Kidney epithelial cell (primary cell): ENCODE data around the gene GNAI2. TPM values are rescaled to one million over a fixed set of nuclear protein-coding genes. Genes with fewer than 3 reads are reported as not detected.
A peak's percentile ranks its signal among the peaks of the same experiment; 100 is the strongest.

Experiments used
- DNase-seq: peaks from one replicate; pipeline ENCODE4 v3.0.0-alpha.2; 2010; ENCODE audit warnings: low read depth
- H3K27me3 ChIP-seq: 2 replicates; pipeline ENCODE4 v1.6.0; 2011; ENCODE audit warnings: low read length; ENCODE audit not compliant: control insufficient read depth, insufficient read depth
- H3K36me3 ChIP-seq: 2 replicates; pipeline ENCODE4 v1.5.1; 2011; ENCODE audit warnings: low read length; ENCODE audit not compliant: control insufficient read depth, insufficient read depth
- H3K4me3 ChIP-seq: 2 replicates; pipeline ENCODE4 v1.5.1; 2011; ENCODE audit warnings: low read depth, mild to moderate bottlenecking, control low read depth, low read length
- total RNA-seq: library from RNA; depleted of rRNA; stranded (reverse); fragments of >200 nt; gene quantifications from 2 replicates; pipeline ENCODE4 v1.2.3, GENCODE V29; 2015
- TF ChIP-seq, protein P1 (sequence below): IDR thresholded peaks from 2 replicates; pipeline ENCODE4 v1.5.1; 2011; ENCODE audit warnings: mild to moderate bottlenecking, moderate library complexity, low read length, control low read depth, inconsistent platforms; ENCODE audit not compliant: insufficient read depth, poor library complexity, severe bottlenecking

Gene GNAI2
- total RNA-seq, 1 donor from 2014 or later: 208 TPM

DNA sequence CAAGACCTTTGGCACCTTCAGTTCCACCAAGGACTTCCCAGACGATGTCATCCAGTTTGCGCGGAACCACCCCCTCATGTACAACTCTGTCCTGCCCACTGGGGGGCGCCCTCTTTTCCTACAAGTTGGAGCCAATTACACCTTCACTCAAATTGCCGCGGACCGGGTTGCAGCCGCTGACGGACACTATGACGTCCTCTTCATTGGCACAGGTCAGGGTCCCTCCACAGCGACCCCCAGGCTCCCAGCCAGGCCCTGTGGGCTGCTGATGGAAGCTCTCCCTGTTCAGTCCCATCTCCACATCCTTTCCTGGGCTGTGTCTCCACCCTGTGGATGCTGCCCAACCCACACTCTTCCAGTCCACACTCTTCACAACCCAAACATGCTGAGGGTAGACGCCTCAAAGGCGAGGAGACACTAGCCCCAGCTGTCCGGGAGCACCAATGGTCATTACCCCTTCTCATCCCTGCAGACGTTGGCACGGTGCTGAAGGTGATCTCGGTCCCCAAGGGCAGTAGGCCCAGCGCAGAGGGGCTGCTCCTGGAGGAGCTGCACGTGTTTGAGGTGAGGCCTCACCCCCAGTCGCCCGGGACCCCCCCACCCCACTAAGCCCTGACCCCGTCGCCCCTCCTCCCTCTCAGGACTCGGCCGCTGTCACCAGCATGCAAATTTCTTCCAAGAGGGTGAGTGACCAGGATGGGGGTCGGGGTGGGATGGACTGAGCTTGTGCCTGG, 38.5 kb downstream of the GNAI2 start:
- peaks cover 35% of the 10 kb centered on the region for H3K27me3 ChIP-seq
- no peak for DNase-seq
- no peaks in the 10 kb centered on the region for H3K36me3 ChIP-seq
- H3K4me3 ChIP-seq: no peak overlapping the region
- TF ChIP-seq, protein P1, sequence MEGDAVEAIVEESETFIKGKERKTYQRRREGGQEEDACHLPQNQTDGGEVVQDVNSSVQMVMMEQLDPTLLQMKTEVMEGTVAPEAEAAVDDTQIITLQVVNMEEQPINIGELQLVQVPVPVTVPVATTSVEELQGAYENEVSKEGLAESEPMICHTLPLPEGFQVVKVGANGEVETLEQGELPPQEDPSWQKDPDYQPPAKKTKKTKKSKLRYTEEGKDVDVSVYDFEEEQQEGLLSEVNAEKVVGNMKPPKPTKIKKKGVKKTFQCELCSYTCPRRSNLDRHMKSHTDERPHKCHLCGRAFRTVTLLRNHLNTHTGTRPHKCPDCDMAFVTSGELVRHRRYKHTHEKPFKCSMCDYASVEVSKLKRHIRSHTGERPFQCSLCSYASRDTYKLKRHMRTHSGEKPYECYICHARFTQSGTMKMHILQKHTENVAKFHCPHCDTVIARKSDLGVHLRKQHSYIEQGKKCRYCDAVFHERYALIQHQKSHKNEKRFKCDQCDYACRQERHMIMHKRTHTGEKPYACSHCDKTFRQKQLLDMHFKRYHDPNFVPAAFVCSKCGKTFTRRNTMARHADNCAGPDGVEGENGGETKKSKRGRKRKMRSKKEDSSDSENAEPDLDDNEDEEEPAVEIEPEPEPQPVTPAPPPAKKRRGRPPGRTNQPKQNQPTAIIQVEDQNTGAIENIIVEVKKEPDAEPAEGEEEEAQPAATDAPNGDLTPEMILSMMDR: peak; percentile 72

DNA sequence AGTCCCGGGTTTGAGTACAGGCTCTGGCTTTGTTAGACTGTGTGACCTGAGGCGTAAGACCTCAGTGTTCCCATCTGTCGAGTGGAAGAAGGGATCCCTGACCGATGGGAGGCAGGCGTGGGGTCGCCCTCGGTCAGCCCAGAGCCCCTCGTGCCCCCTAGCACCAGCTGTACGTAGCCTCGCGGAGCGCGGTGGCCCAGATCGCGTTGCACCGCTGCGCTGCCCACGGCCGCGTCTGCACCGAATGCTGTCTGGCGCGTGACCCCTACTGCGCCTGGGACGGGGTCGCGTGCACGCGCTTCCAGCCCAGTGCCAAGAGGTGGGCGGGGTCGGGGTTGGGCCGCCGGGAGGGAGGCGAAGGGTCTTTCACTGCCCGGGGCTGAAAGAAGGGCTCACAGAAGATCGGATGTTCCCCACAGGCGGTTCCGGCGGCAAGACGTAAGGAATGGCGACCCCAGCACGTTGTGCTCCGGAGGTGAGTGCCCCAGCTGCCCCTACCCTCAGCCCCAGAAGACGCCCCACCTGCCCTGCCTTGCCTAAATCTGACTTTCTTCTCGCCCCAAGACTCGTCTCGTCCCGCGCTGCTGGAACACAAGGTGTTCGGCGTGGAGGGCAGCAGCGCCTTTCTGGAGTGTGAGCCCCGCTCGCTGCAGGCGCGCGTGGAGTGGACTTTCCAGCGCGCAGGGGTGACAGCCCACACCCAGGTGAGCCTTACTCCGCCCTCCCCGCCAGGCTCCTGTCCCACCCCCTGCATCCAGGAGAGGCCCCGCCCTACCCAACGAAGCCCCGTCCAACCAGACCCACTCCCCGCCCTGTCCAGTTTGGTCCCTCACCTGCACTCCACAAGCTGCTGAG, 39.4 kb downstream of the GNAI2 start:
- Histone ChIP-seq H3K4me3 (no peak overlapping the region), H3K36me3 (no peaks in the 10 kb centered on the region), H3K27me3 (peaks cover 35% of the 10 kb centered on the region)
- TF ChIP-seq, protein P1: no peak
- DNase-seq: no peak

DNA sequence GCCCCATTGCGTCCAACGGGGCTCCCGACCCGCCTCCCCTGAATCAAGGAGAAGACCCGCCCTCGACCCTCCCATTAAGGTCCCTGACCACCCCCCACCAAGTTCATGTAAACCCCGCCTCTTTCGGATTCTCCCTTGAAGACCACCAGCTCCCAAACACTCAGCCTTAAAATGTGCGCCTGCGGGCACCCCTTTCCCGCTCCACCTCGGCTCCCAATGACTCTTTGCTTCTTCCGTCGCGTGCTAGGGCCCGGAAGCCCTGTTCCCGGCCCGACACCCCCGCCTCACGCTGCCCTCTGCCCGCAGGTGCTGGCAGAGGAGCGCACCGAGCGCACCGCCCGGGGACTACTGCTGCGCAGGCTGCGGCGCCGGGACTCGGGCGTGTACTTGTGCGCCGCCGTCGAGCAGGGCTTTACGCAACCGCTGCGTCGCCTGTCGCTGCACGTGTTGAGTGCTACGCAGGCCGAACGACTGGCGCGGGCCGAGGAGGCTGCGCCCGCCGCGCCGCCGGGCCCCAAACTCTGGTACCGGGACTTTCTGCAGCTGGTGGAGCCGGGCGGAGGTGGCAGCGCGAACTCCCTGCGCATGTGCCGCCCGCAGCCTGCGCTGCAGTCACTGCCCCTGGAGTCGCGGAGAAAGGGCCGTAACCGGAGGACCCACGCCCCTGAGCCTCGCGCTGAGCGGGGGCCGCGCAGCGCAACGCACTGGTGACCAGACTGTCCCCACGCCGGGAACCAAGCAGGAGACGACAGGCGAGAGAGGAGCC, 40.2 kb downstream of the GNAI2 start:
- TF ChIP-seq, protein P1: no peak
- peaks cover 35% of the 10 kb centered on the region for H3K27me3 ChIP-seq
- no peak overlapping the region for H3K4me3 ChIP-seq
- no peaks in the 10 kb centered on the region for H3K36me3 ChIP-seq
- DNase-seq: no peak

DNA sequence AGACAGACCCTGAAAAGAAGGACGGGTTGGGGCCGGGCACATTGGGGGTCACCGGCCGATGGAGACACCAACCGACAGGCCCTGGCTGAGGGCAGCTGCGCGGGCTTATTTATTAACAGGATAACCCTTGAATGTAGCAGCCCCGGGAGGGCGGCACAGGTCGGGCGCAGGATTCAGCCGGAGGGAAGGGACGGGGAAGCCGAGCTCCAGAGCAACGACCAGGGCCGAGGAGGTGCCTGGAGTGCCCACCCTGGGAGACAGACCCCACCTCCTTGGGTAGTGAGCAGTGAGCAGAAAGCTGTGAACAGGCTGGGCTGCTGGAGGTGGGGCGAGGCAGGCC, 40.7 kb downstream of the GNAI2 start:
- DNase-seq: no peak
- TF ChIP-seq, protein P1: no peak
- H3K4me3 ChIP-seq: no peak overlapping the region
- no peaks in the 10 kb centered on the region for H3K36me3 ChIP-seq
- H3K27me3 ChIP-seq: peaks cover 35% of the 10 kb centered on the region

DNA sequence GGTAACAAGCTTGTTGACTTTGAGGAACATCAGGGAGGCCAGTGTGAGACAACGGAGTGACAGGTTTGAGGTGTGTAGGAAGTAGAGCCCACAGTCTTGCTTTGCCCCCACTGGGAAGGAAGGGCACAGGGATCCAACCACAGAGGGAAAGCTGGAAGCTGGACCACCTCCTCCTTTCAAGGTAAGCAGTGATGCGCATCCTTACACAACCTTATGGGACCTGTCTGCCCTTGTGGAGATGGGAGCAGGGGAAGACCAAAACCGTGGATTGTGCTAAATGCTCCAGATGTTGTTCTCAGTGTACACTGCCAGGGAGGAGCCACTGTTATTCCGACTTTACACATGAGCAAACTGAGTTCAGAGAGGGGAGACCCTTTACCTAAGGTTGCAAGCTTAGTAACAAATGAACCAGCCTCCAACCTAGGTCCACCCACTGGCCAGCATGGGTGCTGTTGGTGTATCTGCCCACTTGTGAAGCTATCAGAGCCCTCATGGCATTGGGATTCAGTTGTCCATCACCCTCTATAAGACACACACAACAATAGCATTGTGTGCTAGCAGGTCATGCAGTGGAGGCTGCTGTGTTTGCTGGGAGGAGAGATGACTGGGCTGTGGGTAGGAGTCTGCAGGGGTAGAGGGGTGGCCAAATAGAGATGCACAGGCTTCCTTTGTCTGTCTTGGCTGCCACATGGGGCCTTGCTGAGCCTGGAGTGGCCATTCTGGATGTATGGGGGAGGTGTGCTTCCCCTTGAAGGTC, 42.3 kb downstream of the GNAI2 start:
- no peak for DNase-seq
- H3K36me3 ChIP-seq: no peaks in the 10 kb centered on the region
- peaks cover 32% of the 10 kb centered on the region for H3K27me3 ChIP-seq
- no peak overlapping the region for H3K4me3 ChIP-seq
- TF ChIP-seq, protein P1: no peak
